Smooth muscle cell of trachea (primary cell): ENCODE results near the gene RNF157. TPM values are rescaled to one million over a fixed set of nuclear protein-coding genes. Genes with fewer than 3 reads are reported as not detected.

ENCODE experiments used
- total RNA-seq: library from RNA; depleted of rRNA; stranded (reverse); fragments of >200 nt; gene quantifications from 2 replicates; pipeline ENCODE4 v1.2.1, GENCODE V29; 2014

The RNF157 gene
- 1.7 and 5.1 TPM in 2 replicates for total RNA-seq

DNA sequence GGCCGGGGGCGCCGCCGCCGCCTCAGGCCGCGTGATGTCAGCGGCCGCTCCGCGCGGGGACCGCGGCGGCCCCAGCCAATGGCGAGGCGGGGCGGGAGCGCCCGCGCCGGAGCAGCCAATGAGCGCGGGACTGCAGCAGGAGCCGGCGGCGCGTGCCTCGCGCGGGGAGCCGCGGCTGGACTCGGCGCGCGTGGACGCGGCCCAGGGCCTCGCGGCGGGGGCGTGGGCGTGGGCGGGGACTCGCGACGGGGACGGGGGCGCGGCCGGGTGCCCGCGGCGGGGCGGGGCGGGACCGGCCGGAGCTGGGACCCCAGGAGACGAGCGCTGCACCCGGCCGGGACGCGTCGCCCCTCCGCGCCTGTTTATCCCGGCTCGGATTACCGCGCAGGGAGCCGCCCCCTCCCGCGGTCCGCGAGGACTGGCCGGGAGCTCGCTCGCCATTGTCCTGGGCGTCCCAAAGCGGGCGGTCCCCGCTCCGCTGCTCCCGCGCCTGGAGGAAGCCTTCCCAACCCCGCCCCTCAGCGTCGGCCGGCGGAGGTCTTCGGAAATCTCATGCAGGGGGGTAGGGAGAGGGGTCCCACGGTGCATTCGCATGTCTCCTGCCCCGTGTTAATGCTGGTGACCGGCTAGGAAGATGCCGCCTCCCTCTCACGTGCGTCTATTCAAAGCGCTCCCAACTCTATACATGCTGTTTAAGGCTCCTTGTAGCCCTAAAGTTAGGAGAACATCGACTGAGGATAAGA is at the start of gene RNF157:
Gene RNF157 (minus strand): TSS at position 33 of the 743 bp plus-strand sequence. CDS start 253 bp downstream, outside the sequence.

GRCh38 chr17:76264755-76265623 is 24.7 kb upstream of the RNF157 start, which contains the start of gene UBALD2:
Gene UBALD2 (plus strand): TSS chr17:76265348. CDS start chr17:76265506, 158 bp downstream.

GRCh38 chr17:76141212-76142038 is 98.9 kb downstream of the RNF157 start, which contains the start of gene FOXJ1:
Gene FOXJ1 (minus strand): TSS chr17:76141245. CDS start chr17:76140395, 850 bp downstream.

DNA sequence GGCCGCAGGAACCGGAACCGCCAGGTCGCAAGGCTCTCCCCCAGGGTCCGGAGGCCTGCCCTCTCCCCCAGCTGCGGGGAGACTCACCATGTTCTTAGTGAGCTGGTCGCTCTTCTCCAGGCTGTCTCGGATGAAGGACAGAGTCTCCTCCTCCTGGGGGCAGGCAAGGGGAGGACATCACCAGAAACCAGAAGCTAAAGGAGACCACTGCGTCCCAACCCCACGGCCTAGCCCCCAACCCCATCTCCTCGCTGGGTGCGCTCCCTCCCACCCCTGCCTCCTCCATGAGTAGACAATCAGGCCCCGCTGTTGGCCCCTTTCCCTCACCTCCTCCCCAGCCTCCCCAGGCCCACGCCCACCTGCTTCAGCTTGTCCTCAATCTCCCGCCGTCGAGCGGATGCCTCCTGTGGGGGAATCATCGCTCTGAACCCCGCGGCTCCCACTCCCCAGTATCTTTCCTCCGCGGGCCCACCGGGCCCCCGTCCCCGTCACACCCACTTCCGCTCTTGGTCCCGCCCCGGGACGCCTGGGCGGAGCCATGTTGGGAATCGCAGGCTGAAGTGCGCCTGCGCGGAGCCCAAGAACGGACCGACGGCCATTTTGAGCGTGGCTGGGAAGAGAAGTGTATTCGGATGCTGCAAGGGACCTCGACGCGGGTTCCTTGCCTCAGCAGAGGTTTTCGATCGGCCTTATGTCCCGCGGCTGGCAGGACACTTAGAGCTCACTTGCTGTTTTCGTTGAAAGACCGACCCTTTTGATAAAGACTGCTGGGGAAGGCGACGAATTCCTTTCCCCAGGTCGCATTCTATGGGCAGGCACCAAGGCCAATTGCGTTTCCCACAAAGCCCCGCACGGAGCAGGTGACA is 136.8 kb downstream of the RNF157 start, which contains the start of gene EXOC7:
Gene EXOC7 (minus strand): TSS at position 514 of the 866 bp plus-strand sequence. CDS start 95 bp downstream, at position 419.

Other genes with a start within 250 kb of the RNF157 start
- gene CDK3, start 239.6 kb downstream of the RNF157 start, total RNA-seq, result 1.3 and 1.9 TPM in 2 replicates
- under 0.01 TPM in 1 of 2 replicates, not detected in the other for gene EVPL, start 213.2 kb downstream of the RNF157 start, total RNA-seq
- gene SRP68, start 168.0 kb downstream of the RNF157 start, total RNA-seq, result 37.4 and 46.7 TPM in 2 replicates
- gene GALR2, start 165.7 kb downstream of the RNF157 start, total RNA-seq, result not detected in 2 replicates
- under 0.01 and 0.15 TPM in 2 replicates for gene ZACN, start 161.3 kb downstream of the RNF157 start, total RNA-seq
- 107 and 137 TPM in 2 replicates for gene EXOC7, start 136.7 kb downstream of the RNF157 start, total RNA-seq
- 0.17 TPM in 1 of 2 replicates, not detected in the other for gene FOXJ1, start 99.2 kb downstream of the RNF157 start, total RNA-seq
- 2.2 and 3.1 TPM in 2 replicates for gene UBALD2, start 24.9 kb upstream of the RNF157 start, total RNA-seq
- 2.0 and 5.1 TPM in 2 replicates for gene QRICH2, start 67.8 kb upstream of the RNF157 start, total RNA-seq
- 40.0 and 46.1 TPM in 2 replicates for gene PRPSAP1, start 113.4 kb upstream of the RNF157 start, total RNA-seq
- gene SPHK1, start 144.1 kb upstream of the RNF157 start, total RNA-seq, result 19.2 and 28.9 TPM in 2 replicates
- 19.2 and 21.2 TPM in 2 replicates for gene UBE2O, start 212.7 kb upstream of the RNF157 start, total RNA-seq
- 0.17 TPM in 1 of 2 replicates, not detected in the other for gene AANAT, start 227.1 kb upstream of the RNF157 start, total RNA-seq